Measurements from ENCODE around the gene RCBTB2.

Gene RCBTB2

DNA sequence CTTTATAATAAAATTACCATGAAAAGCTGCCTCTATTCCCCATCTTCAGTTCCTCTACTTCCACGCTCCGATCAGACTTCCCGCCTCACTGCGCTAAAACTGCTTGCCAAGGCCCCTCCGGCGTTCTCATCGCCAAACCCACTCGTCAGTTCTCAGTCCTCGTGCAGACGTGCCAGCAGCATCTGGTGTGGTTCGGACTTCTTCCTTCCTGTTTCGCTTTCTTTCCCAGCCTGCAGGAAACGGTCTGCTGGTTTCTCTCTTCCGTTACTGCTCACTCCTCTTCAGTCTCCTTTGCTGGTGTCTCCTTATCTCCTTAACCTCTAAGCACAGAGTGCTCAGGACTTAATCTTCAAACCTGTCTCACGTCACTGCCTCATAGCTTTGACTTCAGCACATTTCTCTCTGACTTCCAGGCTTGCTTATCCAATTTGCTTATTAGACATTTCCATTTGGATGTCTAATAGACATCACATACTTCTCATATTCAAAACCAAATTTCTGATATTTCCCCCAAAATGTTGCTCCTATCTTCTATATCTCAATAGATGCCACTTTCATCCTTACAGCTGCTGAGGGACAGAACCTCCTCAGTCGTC, 40.3 kb downstream of the RCBTB2 start:
- Mint-ChIP-seq H3K4me1 (no peaks in the 10 kb centered on the region), H3K27ac (no peak overlapping the region), H3K4me3 (no peak overlapping the region), H3K27me3 (ENCODE audit: low read depth) (no peaks in the 10 kb centered on the region), H3K9me3 (peaks cover 4% of the 10 kb centered on the region), H3K36me3 (ENCODE audit: low read depth) (peaks cover 31% of the 10 kb centered on the region)
- TF ChIP-seq, protein P1, sequence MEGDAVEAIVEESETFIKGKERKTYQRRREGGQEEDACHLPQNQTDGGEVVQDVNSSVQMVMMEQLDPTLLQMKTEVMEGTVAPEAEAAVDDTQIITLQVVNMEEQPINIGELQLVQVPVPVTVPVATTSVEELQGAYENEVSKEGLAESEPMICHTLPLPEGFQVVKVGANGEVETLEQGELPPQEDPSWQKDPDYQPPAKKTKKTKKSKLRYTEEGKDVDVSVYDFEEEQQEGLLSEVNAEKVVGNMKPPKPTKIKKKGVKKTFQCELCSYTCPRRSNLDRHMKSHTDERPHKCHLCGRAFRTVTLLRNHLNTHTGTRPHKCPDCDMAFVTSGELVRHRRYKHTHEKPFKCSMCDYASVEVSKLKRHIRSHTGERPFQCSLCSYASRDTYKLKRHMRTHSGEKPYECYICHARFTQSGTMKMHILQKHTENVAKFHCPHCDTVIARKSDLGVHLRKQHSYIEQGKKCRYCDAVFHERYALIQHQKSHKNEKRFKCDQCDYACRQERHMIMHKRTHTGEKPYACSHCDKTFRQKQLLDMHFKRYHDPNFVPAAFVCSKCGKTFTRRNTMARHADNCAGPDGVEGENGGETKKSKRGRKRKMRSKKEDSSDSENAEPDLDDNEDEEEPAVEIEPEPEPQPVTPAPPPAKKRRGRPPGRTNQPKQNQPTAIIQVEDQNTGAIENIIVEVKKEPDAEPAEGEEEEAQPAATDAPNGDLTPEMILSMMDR (IDR thresholded peaks at IDR 0.05; ENCODE audit: unreplicated experiment in 3 of 3): no peak

DNA sequence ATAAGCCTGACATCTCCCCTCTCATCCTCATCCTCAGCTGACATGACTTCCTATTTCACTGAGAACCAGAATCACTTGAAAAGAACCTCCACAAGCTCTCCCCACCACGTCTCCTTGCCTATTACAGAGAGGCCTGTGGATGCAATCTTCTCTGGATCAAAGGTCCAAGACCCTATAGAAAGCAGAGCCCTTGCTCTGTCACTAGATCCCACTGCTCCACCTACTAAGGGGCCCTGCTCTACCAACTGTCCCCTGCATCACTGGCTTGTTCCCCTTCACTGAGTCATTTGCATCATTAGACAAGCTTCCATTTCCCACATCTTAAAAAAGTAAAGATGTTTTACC, 40.8 kb downstream of the RCBTB2 start:
- TF ChIP-seq, protein P1 (IDR thresholded peaks at IDR 0.05; ENCODE audit: unreplicated experiment in 3 of 3): no peak
- H3K4me3 Mint-ChIP-seq: no peak overlapping the region

DNA sequence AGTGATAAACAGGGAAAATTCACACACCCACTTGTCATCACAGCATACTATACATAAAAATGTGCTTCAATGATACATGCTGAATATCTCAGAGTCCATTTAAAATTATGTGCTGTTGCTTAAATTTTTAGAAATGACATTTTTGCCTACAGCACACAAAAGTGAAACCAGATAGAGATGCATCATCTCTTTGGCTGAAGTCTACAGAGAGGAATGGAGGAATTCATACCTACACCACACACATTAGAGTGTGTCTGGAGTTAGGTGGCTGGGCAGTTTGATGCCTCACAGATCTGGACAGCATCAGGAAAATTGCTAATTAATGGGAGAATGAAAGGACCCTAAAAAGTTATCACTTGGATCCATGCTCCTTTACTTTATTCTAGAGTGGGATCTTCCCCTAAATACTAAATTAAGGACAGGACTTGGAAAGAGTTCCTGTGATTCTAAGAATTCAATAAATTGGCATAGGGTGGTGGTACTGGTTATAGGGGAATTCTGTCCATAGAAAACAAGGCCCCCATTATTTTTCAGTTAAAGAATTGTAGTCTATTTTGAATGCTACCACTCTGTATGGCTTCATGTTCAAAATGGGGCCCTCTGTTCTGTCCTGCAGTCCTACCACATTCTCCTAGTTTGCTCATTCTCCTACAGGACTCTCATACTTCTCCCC, 41.3 kb downstream of the RCBTB2 start:
- Mint-ChIP-seq H3K27ac (no peak overlapping the region), H3K4me3 (no peak overlapping the region), H3K27me3 (ENCODE audit: low read depth) (no peaks in the 10 kb centered on the region), H3K4me1 (no peaks in the 10 kb centered on the region), H3K9me3 (peaks cover 8% of the 10 kb centered on the region), H3K36me3 (ENCODE audit: low read depth) (peaks cover 32% of the 10 kb centered on the region)
- TF ChIP-seq, protein P1 (IDR thresholded peaks at IDR 0.05; ENCODE audit: unreplicated experiment in 3 of 3): no peak

More for the DNA sequence above, 40.8 kb downstream of the RCBTB2 start:
- Mint-ChIP-seq H3K9me3 (peaks cover 8% of the 10 kb centered on the region), H3K36me3 (ENCODE audit: low read depth) (peaks cover 32% of the 10 kb centered on the region), H3K4me1 (no peaks in the 10 kb centered on the region), H3K27me3 (ENCODE audit: low read depth) (no peaks in the 10 kb centered on the region), H3K27ac (no peak overlapping the region)

DNA sequence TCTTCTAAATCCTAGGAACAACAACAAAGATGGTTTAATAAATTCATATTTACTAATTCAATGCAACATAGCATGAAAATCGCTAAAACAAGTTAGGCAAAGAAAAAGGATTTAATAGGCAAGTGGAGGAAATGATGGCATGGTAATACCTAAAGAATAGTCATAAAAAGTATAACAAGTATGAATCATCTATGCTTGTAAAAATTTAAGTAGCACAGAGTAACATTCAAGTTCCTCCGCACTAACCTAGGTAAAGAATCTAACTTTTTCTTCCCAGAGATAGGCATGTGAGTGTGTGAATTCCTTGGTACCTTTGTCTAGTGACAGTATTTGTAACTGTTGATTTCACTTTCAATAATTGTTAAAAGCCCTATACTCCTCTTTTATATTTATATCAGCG, 42.6 kb downstream of the RCBTB2 start:
- Mint-ChIP-seq H3K36me3 (ENCODE audit: low read depth) (peaks cover 41% of the 10 kb centered on the region), H3K9me3 (peaks cover 8% of the 10 kb centered on the region), H3K4me1 (no peaks in the 10 kb centered on the region)

DNA sequence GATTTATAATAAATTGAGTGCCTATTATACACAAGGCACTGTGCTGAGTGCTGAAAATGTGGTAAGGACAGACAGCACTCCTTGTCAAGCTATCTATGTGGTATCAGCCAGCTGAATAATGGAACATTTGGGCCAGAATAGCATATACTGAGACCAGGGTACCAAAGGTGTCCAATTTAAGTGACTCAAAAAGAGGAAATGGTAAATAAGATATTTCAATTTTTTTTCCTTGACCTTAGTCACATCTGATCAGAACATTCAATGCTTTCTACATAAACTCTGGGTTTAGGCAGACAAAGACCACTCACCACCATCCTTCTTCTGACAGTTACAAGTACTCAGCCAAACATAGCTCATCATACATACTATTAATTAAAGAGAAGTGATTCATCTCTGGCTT, 43.2 kb downstream of the RCBTB2 start:
- H3K9me3 Mint-ChIP-seq: peaks cover 8% of the 10 kb centered on the region
- no peak overlapping the region for H3K4me3 Mint-ChIP-seq
- H3K27ac Mint-ChIP-seq: no peak overlapping the region
- H3K36me3 Mint-ChIP-seq (ENCODE audit: low read depth): peaks cover 45% of the 10 kb centered on the region
- no peaks in the 10 kb centered on the region for H3K4me1 Mint-ChIP-seq
- TF ChIP-seq, protein P1 (IDR thresholded peaks at IDR 0.05; ENCODE audit: unreplicated experiment in 3 of 3): no peak
- H3K27me3 Mint-ChIP-seq (ENCODE audit: low read depth): no peaks in the 10 kb centered on the region

More for the DNA sequence above, 42.6 kb downstream of the RCBTB2 start:
- no peak overlapping the region for H3K4me3 Mint-ChIP-seq
- no peaks in the 10 kb centered on the region for H3K27me3 Mint-ChIP-seq (ENCODE audit: low read depth)
- H3K27ac Mint-ChIP-seq: no peak overlapping the region
- TF ChIP-seq, protein P1 (IDR thresholded peaks at IDR 0.05; ENCODE audit: unreplicated experiment in 3 of 3): no peak

DNA sequence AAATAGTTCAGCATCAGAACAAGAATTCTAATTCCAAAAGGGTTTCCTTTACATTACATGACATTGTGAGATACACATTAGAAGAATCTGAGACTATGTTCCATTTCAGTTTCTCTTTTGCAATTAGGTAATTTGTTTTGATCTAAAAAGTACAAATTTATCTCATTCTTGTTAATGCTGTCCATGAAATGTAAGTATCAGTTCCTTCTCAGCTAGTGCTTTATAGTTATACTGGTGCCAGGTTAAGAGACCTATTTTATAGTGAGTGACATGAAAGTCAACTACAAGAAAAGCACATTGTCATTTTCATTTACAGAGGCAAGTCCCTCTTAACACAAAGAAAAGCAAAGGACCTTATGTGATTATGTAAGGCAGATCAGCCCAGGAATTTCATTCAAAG, 43.9 kb downstream of the RCBTB2 start:
- no peak overlapping the region for H3K27ac Mint-ChIP-seq
- peaks cover 46% of the 10 kb centered on the region for H3K36me3 Mint-ChIP-seq (ENCODE audit: low read depth)
- TF ChIP-seq, protein P1 (IDR thresholded peaks at IDR 0.05; ENCODE audit: unreplicated experiment in 3 of 3): no peak
- H3K4me3 Mint-ChIP-seq: no peak overlapping the region
- H3K9me3 Mint-ChIP-seq: peaks cover 8% of the 10 kb centered on the region
- no peaks in the 10 kb centered on the region for H3K27me3 Mint-ChIP-seq (ENCODE audit: low read depth)
- no peaks in the 10 kb centered on the region for H3K4me1 Mint-ChIP-seq

Measured in nephron (organoid).